ENCODE data around the gene DPYSL4.

DNA sequence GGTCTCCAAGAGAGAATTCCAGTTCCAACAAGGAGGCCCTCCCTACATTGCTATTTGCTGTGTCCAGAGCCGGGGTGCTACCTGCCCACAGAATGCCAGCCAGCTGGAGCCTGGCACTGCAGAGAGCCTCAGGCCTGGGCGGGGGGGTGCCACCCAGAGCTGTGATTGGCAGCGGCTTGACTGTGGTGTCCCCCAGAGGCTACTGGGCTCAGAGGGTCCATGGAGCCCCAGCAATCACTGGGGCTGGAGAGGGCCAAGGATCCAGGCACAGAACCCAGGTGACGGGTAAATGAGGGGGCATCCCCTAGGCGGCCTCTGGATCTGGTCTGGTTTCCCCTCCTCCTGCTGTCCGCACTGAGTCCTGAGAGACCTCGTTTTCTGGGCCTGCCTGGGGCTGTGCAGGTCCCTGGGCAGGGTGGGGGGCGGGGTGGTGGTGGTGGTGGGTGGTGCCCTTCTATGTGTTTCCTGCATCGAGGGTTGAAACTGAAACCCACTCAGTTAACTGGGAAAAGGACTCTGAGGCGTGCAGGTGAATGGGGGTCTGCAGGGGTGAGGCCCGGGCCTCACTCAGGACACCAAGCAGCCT lies 12.6 kb downstream of the DPYSL4 start:
- TF ChIP-seq, protein P1, sequence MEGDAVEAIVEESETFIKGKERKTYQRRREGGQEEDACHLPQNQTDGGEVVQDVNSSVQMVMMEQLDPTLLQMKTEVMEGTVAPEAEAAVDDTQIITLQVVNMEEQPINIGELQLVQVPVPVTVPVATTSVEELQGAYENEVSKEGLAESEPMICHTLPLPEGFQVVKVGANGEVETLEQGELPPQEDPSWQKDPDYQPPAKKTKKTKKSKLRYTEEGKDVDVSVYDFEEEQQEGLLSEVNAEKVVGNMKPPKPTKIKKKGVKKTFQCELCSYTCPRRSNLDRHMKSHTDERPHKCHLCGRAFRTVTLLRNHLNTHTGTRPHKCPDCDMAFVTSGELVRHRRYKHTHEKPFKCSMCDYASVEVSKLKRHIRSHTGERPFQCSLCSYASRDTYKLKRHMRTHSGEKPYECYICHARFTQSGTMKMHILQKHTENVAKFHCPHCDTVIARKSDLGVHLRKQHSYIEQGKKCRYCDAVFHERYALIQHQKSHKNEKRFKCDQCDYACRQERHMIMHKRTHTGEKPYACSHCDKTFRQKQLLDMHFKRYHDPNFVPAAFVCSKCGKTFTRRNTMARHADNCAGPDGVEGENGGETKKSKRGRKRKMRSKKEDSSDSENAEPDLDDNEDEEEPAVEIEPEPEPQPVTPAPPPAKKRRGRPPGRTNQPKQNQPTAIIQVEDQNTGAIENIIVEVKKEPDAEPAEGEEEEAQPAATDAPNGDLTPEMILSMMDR (IDR thresholded peaks at IDR 0.05): no peak
- no peak for TF ChIP-seq POLR2A (IDR thresholded peaks at IDR 0.05)

Data from testis (tissue), 2 donors.